ENCODE measurements around the gene NEK6. TPM values are rescaled to one million over a fixed set of nuclear protein-coding genes. Genes with fewer than 3 reads are reported as not detected.

The NEK6 gene
- total and polyA plus RNA-seq, 2 of the 8 experiments (the other 6 are each of a cell fraction or from before 2014, with no cell fraction given) = 17.7 to 19.7 TPM

DNA sequence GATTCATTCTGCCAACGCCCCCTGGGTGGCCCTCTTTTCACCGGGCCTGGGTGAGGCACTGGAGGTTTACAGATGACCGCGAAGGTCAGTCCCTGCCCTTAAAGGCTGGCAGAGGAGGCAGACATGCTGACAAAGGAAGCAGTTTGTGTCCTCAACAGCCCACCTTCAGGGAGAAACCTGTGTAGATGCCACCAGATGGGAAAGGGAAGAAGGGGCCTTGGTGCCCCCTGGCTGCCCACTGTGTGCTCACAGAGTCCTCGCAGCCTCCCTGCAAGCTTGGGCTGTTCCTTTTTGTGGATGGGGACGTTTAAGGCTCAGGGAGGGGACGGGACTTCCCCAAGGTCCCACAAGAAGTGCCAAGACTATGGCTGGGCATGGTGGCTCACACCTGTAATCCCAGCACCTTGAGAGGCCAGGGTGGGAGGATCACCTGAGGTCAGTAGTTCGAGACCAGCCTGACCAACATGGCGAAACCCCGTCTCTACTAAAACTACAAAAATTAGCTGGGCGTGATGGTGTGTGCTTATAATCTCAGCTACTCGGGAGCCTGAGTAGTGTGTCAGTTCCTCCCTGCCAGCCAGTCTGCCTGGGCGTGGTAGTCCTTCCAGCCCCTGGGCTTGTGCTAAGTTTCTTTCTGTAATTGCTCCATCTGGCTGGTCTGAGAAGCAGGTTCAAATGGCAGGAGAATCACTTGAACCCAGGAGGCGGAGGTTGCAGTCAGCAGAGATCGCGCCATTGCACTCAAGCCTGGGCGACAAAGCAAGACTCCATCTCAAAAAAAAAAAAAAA lies 36.2 kb downstream of the NEK6 start:
- H3K14ac ChIP-seq (ENCODE audit: insufficient read length) = no peak overlapping the region
- H2BK15ac ChIP-seq (ENCODE audit: low read length) = peak overlapping the region; percentile 92; the same call in 1 of the 2 replicates
- no peak overlapping the region for H3K4me3 ChIP-seq (ENCODE audit: extremely low read depth in 1 of 4, insufficient read depth in 2 of 4, low read depth in 3 of 4, low read length in 4 of 4)
- H3K23ac ChIP-seq (ENCODE audit: insufficient read length) = no peak overlapping the region
- FAIRE-seq = no peak
- no peaks in the 10 kb centered on the region for H3K79me2 ChIP-seq (ENCODE audit: control insufficient read depth in 1 of 2, insufficient read depth in 2 of 2, low read length in 2 of 2)
- no peaks in the 10 kb centered on the region for H3K9me3 ChIP-seq (ENCODE audit: insufficient read depth in 2 of 2, low read depth in 1 of 2, low read length in 1 of 2)
- H2AK5ac ChIP-seq (ENCODE audit: low read depth, low read length) = no peak overlapping the region
- CTCF ChIA-PET (ENCODE audit: partially characterized antibody) = interaction anchor here (0.6 to 3.9 kb wide), 13 partner anchors 10 to 167 kb away, joined by 3 to 37 read pairs (median 5); no protein-coding TSS in a partner anchor
- H4K5ac ChIP-seq (ENCODE audit: insufficient read length, low read depth, low read length) = no peak overlapping the region
- DNase-seq (ENCODE audit: low read depth in 1 of 2, low spot score in 2 of 2) = peak in 1 of 2 experiments; percentile 59
- peak overlapping the region; percentile 75 for H4K91ac ChIP-seq (replicated peaks; ENCODE audit: insufficient read length, low read length)
- H3K23me2 ChIP-seq (ENCODE audit: low read depth, low read length) = no peaks in the 10 kb centered on the region
- POLR2A ChIA-PET (ENCODE audit: partially characterized antibody) = interaction anchor here (0.9 kb wide), 1 partner anchor 19 kb away, joined by 3 read pairs; no protein-coding TSS in a partner anchor
- no peak overlapping the region for H3K56ac ChIP-seq (replicated peaks; ENCODE audit: insufficient read length, low read depth, low read length)
- H3K79me1 ChIP-seq (ENCODE audit: low read depth, low read length) = peaks cover 5% of the 10 kb centered on the region; the same call in 1 of the 2 replicates
- no peak overlapping the region for H2AFZ ChIP-seq (ENCODE audit: low read length)
- H2BK20ac ChIP-seq (ENCODE audit: low read length) = no peak overlapping the region
- H3K4ac ChIP-seq (replicated peaks; ENCODE audit: insufficient read length, low read depth, low read length) = no peak overlapping the region
- TF ChIP-seq, protein P1, sequence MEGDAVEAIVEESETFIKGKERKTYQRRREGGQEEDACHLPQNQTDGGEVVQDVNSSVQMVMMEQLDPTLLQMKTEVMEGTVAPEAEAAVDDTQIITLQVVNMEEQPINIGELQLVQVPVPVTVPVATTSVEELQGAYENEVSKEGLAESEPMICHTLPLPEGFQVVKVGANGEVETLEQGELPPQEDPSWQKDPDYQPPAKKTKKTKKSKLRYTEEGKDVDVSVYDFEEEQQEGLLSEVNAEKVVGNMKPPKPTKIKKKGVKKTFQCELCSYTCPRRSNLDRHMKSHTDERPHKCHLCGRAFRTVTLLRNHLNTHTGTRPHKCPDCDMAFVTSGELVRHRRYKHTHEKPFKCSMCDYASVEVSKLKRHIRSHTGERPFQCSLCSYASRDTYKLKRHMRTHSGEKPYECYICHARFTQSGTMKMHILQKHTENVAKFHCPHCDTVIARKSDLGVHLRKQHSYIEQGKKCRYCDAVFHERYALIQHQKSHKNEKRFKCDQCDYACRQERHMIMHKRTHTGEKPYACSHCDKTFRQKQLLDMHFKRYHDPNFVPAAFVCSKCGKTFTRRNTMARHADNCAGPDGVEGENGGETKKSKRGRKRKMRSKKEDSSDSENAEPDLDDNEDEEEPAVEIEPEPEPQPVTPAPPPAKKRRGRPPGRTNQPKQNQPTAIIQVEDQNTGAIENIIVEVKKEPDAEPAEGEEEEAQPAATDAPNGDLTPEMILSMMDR (IDR thresholded peaks at IDR 0.05; ENCODE audit: control extremely low read depth in 1 of 3, insufficient read depth in 1 of 3, low read depth in 1 of 3, low read length in 3 of 3) = peak in 2 of 3 experiments; percentile 59 to 68; a peak in 3 of 4 replicates
- TF ChIP-seq EP300 (IDR thresholded peaks at IDR 0.05; ENCODE audit: borderline replicate concordance in 1 of 2, low read depth in 2 of 2, low read length in 2 of 2) (no peak), BACH1 (IDR thresholded peaks at IDR 0.05; ENCODE audit: low read length) (no peak), RAD21 (IDR thresholded peaks at IDR 0.05 in 1 of 2, conservative IDR thresholded peaks at IDR 0.05 in 1 of 2; ENCODE audit: low read depth in 2 of 2, low read length in 2 of 2) (peak; percentile 75 to 83), RXRA (IDR thresholded peaks at IDR 0.05; ENCODE audit: insufficient read depth, low read depth, low read length) (no peak)
- no peak overlapping the region for H3K4me2 ChIP-seq (ENCODE audit: insufficient read depth in 1 of 2, low read depth in 2 of 2, low read length in 2 of 2)
- peaks cover 0 to 25% (median 10%) of the 10 kb centered on the region in 4 experiments; a peak in 5 of 7 replicates for H3K4me1 ChIP-seq (replicated peaks in 1 of 4; ENCODE audit: control insufficient read depth in 3 of 4, insufficient read depth in 4 of 4, low read length in 3 of 4)
- no peak overlapping the region for H2BK12ac ChIP-seq (ENCODE audit: low read depth, low read length)
- H2BK120ac ChIP-seq (replicated peaks; ENCODE audit: low read depth, low read length) = no peak overlapping the region
- peak overlapping the region; percentile 30 for H4K8ac ChIP-seq (ENCODE audit: extremely low read depth, insufficient read depth, low read length)
- no peak overlapping the region for H3K27ac ChIP-seq (ENCODE audit: low read depth, low read length)
- no peaks in the 10 kb centered on the region for H3K27me3 ChIP-seq (replicated peaks in 1 of 4; ENCODE audit: control insufficient read depth in 3 of 4, extremely low read depth in 1 of 4, insufficient read depth in 3 of 4, low read length in 3 of 4)
- 88% methylated on average over 17 of the region's 17 CpGs; no CpG with 5 or more reads in 1 of the 2 experiments for WGBS, 2 experiments (ENCODE audit: extremely low coverage in 1 of 2, insufficient coverage in 1 of 2, insufficient read length in 1 of 2, insufficient replicate concordance in 2 of 2, low coverage in 1 of 2, low lambda C conversion rate in 2 of 2, missing lambda C conversion rate in 1 of 2)
- H3K36me3 ChIP-seq (ENCODE audit: control insufficient read depth in 2 of 4, insufficient read depth in 4 of 4, low read length in 3 of 4) = no peaks in the 10 kb centered on the region
- no peak overlapping the region for H3K18ac ChIP-seq (ENCODE audit: extremely low read depth, low read length)
- H2BK5ac ChIP-seq (ENCODE audit: low read depth, low read length) = no peak overlapping the region
- H4K20me1 ChIP-seq (replicated peaks in 1 of 2; ENCODE audit: control insufficient read depth in 1 of 2, insufficient read depth in 2 of 2, low read length in 2 of 2) = peaks cover 2 to 11% of the 10 kb centered on the region in 2 experiments
- no peak overlapping the region for H3K9ac ChIP-seq (replicated peaks in 1 of 4; ENCODE audit: extremely low read depth in 1 of 4, low read depth in 3 of 4, low read length in 3 of 4)

Data from H1 (cell line).